Fibroblast of lung (primary cell): ENCODE measurements around the gene ARL6IP1. TPM values are rescaled to one million over a fixed set of nuclear protein-coding genes. Genes with fewer than 3 reads are reported as not detected.
A peak's percentile ranks its signal among the peaks of the same experiment; 100 is the strongest.

Source experiments
- DNase-seq, 2 donors: peaks; one replicate each; pipeline versions ENCODE4 v3.0.0 to v3.0.0-alpha.2; 2010; ENCODE audit warnings: low read depth in 2 of 2
- H2AFZ ChIP-seq: 2 replicates; pipeline ENCODE4 v1.5.1; 2012; ENCODE audit warnings: low read length, control low read depth, inconsistent platforms
- H3K27ac ChIP-seq: 2 replicates; pipeline ENCODE4 v1.5.1; 2011; ENCODE audit warnings: low read length, control low read depth; ENCODE audit not compliant: insufficient read depth
- H3K27me3 ChIP-seq: 2 replicates; pipeline ENCODE4 v1.5.1; 2011; ENCODE audit warnings: mild to moderate bottlenecking, low read length; ENCODE audit not compliant: control insufficient read depth, insufficient read depth
- H3K36me3 ChIP-seq: 2 replicates; pipeline ENCODE4 v1.5.1; 2011; ENCODE audit warnings: low read length; ENCODE audit not compliant: control insufficient read depth, insufficient read depth
- H3K4me1 ChIP-seq: 2 replicates; pipeline ENCODE4 v1.5.1; 2011; ENCODE audit warnings: low read length; ENCODE audit not compliant: control insufficient read depth, insufficient read depth; ENCODE audit errors: extremely low read depth
- H3K4me2 ChIP-seq: 2 replicates; pipeline ENCODE4 v1.5.1; 2011; ENCODE audit warnings: low read length, control low read depth; ENCODE audit not compliant: insufficient read depth; ENCODE audit errors: extremely low read depth
- H3K4me3 ChIP-seq, 4 experiments: fragments of 200-600 bp in 1 of 4; sonication (generic) in 1 of 4; replicated peaks in 1 of 4; 2 replicates each; pipeline ENCODE4 v1.5.1; 2011 to 2016; ENCODE audit warnings: low read length in 4 of 4, low read depth in 3 of 4, mild to moderate bottlenecking in 3 of 4, control low read depth in 2 of 4, inconsistent platforms in 1 of 4, mixed read lengths in 1 of 4; ENCODE audit not compliant: insufficient read depth in 1 of 4; ENCODE audit errors: control extremely low read depth in 1 of 4
- H3K79me2 ChIP-seq: 2 replicates; pipeline ENCODE4 v1.5.1; 2012; ENCODE audit warnings: mild to moderate bottlenecking, low read length, inconsistent platforms; ENCODE audit not compliant: control insufficient read depth, insufficient read depth
- H3K9ac ChIP-seq: 2 replicates; pipeline ENCODE4 v1.5.1; 2011; ENCODE audit warnings: mild to moderate bottlenecking, low read length, control low read depth; ENCODE audit not compliant: insufficient read depth
- H3K9me3 ChIP-seq: 2 replicates; pipeline ENCODE4 v1.5.1; 2012; ENCODE audit warnings: low read depth, low read length; ENCODE audit not compliant: control insufficient read depth, insufficient read depth
- H4K20me1 ChIP-seq: 2 replicates; pipeline ENCODE4 v1.5.1; 2011; ENCODE audit warnings: low read length; ENCODE audit not compliant: control insufficient read depth, insufficient read depth; ENCODE audit errors: extremely low read depth
- EZH2 ChIP-seq: IDR thresholded peaks from 2 replicates; pipeline ENCODE4 v1.5.1; 2012; ENCODE audit warnings: low read length, control low read depth, mild to moderate bottlenecking; ENCODE audit errors: missing control alignments
- polyA plus RNA-seq, 2 donors: library from polyadenylated mRNA; depleted of rRNA in 1 of 2; stranded (reverse) in 1 of 2; unstranded in 1 of 2; fragments of >200 nt; gene quantifications; 2 replicates each; pipeline ENCODE4 v1.2.1, GENCODE V29; 2011 to 2012; ENCODE audit warnings: missing spikeins in 1 of 2
- total RNA-seq: library from RNA; depleted of rRNA; stranded (reverse); fragments of >200 nt; gene quantifications from 2 replicates; pipeline ENCODE4 v1.2.1, GENCODE V29; 2014
- TF ChIP-seq, protein P1 (sequence below), 2 donors: IDR thresholded peaks in 1 of 2; conservative IDR thresholded peaks in 1 of 2; 1 replicate in 1 of 2; 2 replicates in 1 of 2; pipeline ENCODE4 v1.5.1; 2011 to 2012; ENCODE audit warnings: low read length in 2 of 2, control low read depth in 1 of 2, inconsistent platforms in 1 of 2, low read depth in 1 of 2, mild to moderate bottlenecking in 1 of 2

Gene ARL6IP1
- total and polyA plus RNA-seq, 2 donors (not counting 1 experiment from before 2014, with no cell fraction given), result 119 to 224 TPM

DNA sequence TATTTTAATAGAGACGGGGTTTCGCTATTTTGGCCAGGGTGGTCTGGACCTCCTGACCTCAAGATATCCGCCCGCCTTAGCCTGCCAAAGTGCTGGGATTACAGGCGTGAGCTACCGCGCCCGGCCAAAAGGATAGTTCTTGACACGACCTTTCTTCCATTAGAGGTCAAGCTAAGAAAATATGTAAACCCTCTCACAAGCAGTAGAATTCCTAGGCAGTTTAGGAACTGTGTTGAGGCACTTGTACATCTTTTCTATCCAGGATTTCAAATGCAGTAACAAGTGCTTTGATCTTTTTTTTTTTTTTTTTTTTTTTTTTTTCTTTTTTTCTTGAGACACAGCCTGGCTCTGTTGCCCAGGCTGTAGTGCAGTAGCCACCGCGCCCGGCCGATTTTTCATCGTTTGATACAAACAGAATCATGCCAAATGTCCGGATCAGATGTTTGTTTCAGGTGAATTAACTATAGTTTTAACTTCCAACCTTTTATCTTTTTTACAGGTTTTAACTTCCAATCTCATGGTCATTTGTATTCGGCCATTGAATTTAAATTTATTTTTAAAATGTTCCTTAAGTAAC lies 1.5 kb upstream of the ARL6IP1 start:
- no peak overlapping the region for H3K4me2 ChIP-seq
- no peak overlapping the region for H2AFZ ChIP-seq
- peaks cover 2% of the 10 kb centered on the region for H3K4me1 ChIP-seq
- H3K79me2 ChIP-seq, result peaks cover 35% of the 10 kb centered on the region
- no peaks in the 10 kb centered on the region for H4K20me1 ChIP-seq
- H3K27ac ChIP-seq, result no peak overlapping the region
- H3K9me3 ChIP-seq, result no peaks in the 10 kb centered on the region
- no peak for DNase-seq
- TF ChIP-seq, protein P1, sequence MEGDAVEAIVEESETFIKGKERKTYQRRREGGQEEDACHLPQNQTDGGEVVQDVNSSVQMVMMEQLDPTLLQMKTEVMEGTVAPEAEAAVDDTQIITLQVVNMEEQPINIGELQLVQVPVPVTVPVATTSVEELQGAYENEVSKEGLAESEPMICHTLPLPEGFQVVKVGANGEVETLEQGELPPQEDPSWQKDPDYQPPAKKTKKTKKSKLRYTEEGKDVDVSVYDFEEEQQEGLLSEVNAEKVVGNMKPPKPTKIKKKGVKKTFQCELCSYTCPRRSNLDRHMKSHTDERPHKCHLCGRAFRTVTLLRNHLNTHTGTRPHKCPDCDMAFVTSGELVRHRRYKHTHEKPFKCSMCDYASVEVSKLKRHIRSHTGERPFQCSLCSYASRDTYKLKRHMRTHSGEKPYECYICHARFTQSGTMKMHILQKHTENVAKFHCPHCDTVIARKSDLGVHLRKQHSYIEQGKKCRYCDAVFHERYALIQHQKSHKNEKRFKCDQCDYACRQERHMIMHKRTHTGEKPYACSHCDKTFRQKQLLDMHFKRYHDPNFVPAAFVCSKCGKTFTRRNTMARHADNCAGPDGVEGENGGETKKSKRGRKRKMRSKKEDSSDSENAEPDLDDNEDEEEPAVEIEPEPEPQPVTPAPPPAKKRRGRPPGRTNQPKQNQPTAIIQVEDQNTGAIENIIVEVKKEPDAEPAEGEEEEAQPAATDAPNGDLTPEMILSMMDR (conservative IDR thresholded peaks at IDR 0.05 in 1 of 2, IDR thresholded peaks at IDR 0.05 in 1 of 2; ENCODE audit: low read depth in 1 of 2, low read length in 2 of 2), result no peak
- no peak for TF ChIP-seq EZH2
- H3K36me3 ChIP-seq, result no peaks in the 10 kb centered on the region
- no peaks in the 10 kb centered on the region for H3K27me3 ChIP-seq
- no peak overlapping the region for H3K4me3 ChIP-seq
- no peak overlapping the region for H3K9ac ChIP-seq

DNA sequence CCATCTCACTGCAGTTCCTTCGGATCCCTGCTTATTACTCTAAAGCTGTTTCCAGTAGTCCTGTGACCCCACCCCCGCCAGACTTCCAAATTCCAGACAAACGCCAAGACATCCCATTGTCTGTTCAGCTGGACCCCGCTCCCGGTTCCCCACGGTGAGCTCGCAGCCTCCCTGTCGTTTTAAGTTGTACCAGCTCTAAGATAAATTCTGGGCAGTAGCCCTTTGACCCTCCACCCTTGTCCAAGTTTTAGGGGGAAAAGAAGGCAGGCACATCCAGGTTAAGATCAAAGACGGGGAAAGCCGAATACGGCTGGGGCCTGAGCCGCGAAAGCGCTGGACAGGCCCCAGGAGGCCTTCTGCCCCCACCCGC lies 589 bp downstream of the ARL6IP1 start:
- Histone ChIP-seq H3K9me3 (no peaks in the 10 kb centered on the region), H3K4me3 (peak overlapping the region; percentile 75 to 91 (median 84)), H3K27me3 (no peaks in the 10 kb centered on the region), H3K9ac (peak overlapping the region; percentile 87), H3K36me3 (no peaks in the 10 kb centered on the region), H4K20me1 (no peaks in the 10 kb centered on the region), H3K27ac (peak overlapping the region; percentile 89), H3K79me2 (peaks cover 54% of the 10 kb centered on the region), H3K4me1 (peaks cover 2% of the 10 kb centered on the region), H3K4me2 (peak overlapping the region; percentile 82), H2AFZ (no peak overlapping the region)
- no peak for TF ChIP-seq EZH2
- TF ChIP-seq, protein P1 (conservative IDR thresholded peaks at IDR 0.05 in 1 of 2, IDR thresholded peaks at IDR 0.05 in 1 of 2; ENCODE audit: low read depth in 1 of 2, low read length in 2 of 2), result no peak
- peak in 1 of 2 donors; percentile 32 for DNase-seq

DNA sequence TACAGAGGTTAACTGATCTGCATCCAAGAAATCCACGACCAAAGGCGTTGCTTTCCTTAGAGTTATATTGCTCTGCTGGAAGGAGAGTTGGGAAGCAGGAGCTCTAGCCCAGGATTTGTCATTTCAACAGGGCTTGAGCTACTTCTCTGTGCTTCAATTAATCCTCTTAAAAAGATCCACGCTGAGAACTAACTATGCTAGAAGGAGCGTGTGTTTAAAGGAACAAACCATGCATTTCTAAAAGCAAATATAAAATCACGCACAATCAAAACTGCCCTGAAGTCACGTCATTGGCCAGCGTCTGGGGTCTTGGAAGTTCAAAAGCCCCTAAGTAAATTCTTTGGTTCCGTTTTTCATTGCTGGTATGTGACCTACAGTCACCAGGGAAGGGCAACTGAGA lies 1.1 kb downstream of the ARL6IP1 start:
- H3K27ac ChIP-seq, result peak overlapping the region; percentile 89
- peaks cover 2% of the 10 kb centered on the region for H3K4me1 ChIP-seq
- H3K27me3 ChIP-seq, result no peaks in the 10 kb centered on the region
- H2AFZ ChIP-seq, result no peak overlapping the region
- peaks cover 56% of the 10 kb centered on the region for H3K79me2 ChIP-seq
- no peak for DNase-seq
- H3K36me3 ChIP-seq, result no peaks in the 10 kb centered on the region
- peak overlapping the region; percentile 82 for H3K4me2 ChIP-seq
- H3K9ac ChIP-seq, result peak overlapping the region; percentile 9
- TF ChIP-seq, protein P1 (conservative IDR thresholded peaks at IDR 0.05 in 1 of 2, IDR thresholded peaks at IDR 0.05 in 1 of 2; ENCODE audit: low read depth in 1 of 2, low read length in 2 of 2), result no peak
- TF ChIP-seq EZH2, result no peak
- H3K4me3 ChIP-seq, result peak overlapping the region; percentile 75 to 91 (median 84)
- no peaks in the 10 kb centered on the region for H3K9me3 ChIP-seq
- no peaks in the 10 kb centered on the region for H4K20me1 ChIP-seq
